GM13976 (cell line): ENCODE measurements around the gene MIB1.

Experiments
- DNase-seq: peaks from one replicate; pipeline ENCODE4 v3.0.0; 2012; ENCODE audit warnings: low spot score
- CTCF ChIP-seq: IDR thresholded peaks from 2 replicates; pipeline ENCODE4 v1.5.1; 2012; ENCODE audit warnings: borderline replicate concordance, mild to moderate bottlenecking; ENCODE audit not compliant: insufficient read depth; ENCODE audit errors: extremely low read depth, missing control alignments, control extremely low read depth
- in situ Hi-C: fragments of 300-500 bp; cut with MboI; formaldehyde crosslinking; loops from one replicate; pipeline ENCODE4 v1.12.0; 2022; ENCODE audit warnings: low sequenced_read_pairs, mixed read lengths, inconsistent platforms; ENCODE audit not compliant: unreplicated experiment

The MIB1 gene

GRCh38 chr18:21841570-21841969 is 101.0 kb downstream of the MIB1 start:
- no peak for TF ChIP-seq CTCF
- in situ Hi-C loops = no loop called here
- DNase-seq = no peak

- in situ Hi-C loops = no loop called here
- TF ChIP-seq CTCF = no peak
- DNase-seq = no peak
These were observed 102.7 kb downstream of the MIB1 start for GRCh38 chr18:21843341-21843740.

GRCh38 chr18:21851327-21851961 is 110.9 kb downstream of the MIB1 start:
- in situ Hi-C loops = no loop called here
- TF ChIP-seq CTCF = peak; percentile 24
- DNase-seq = no peak

GRCh38 chr18:21853016-21853415 is 112.4 kb downstream of the MIB1 start:
- in situ Hi-C loops = no loop called here
- DNase-seq = peak; percentile 48

GRCh38 chr18:21853775-21854552 is 113.4 kb downstream of the MIB1 start:
- no peak for TF ChIP-seq CTCF
- DNase-seq = no peak
- in situ Hi-C loops = no loop called here

More at GRCh38 chr18:21853016-21853415, 112.4 kb downstream of the MIB1 start:
- TF ChIP-seq CTCF = no peak

- no peak for TF ChIP-seq CTCF
- no peak for DNase-seq
- in situ Hi-C loops = no loop called here
These were observed 114.8 kb downstream of the MIB1 start for GRCh38 chr18:21855432-21855831.

- TF ChIP-seq CTCF = no peak
- DNase-seq = peak; percentile 47
- in situ Hi-C loops = no loop called here
These were observed 117.3 kb downstream of the MIB1 start for GRCh38 chr18:21857871-21858270.
